ENCODE measurements around the gene ZC3H10.

DNA sequence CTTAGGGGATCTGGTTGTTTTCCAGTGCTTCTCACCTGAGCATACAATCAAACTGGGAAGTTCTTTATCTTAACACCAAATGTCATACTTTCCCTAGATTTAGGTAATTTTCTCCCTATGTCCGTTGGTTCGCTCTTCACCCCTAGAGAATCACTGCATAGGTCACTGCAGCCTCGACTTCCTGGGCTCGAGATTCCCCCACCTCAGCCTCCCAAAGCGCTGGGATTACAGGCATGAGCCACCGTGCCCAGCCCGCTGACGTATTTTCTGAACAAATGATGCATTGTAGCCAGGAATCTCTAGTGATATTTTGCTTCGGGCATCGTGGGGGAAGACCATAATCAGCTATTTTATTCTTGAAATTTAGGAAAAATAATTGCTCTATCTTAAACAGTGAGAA, 2.7 kb upstream of the ZC3H10 start:
- TF ChIP-seq CTCF (IDR thresholded peaks at IDR 0.05; ENCODE audit: low read depth, low read length, missing input control) (no peak), GABPA (IDR thresholded peaks at IDR 0.05 in 1 of 2, conservative IDR thresholded peaks at IDR 0.05 in 1 of 2) (no peak), FOXA1 (IDR thresholded peaks at IDR 0.05) (no peak), SP1 (IDR thresholded peaks at IDR 0.05) (no peak), TAF1 (conservative IDR thresholded peaks at IDR 0.05) (no peak), EGR1 (IDR thresholded peaks at IDR 0.05; ENCODE audit: low read depth in 2 of 2) (no peak), JUND (IDR thresholded peaks at IDR 0.05) (no peak), RAD21 (IDR thresholded peaks at IDR 0.05) (no peak), RXRA (IDR thresholded peaks at IDR 0.05) (no peak), MAX (IDR thresholded peaks at IDR 0.05) (no peak)
- TF ChIP-seq, protein P1, sequence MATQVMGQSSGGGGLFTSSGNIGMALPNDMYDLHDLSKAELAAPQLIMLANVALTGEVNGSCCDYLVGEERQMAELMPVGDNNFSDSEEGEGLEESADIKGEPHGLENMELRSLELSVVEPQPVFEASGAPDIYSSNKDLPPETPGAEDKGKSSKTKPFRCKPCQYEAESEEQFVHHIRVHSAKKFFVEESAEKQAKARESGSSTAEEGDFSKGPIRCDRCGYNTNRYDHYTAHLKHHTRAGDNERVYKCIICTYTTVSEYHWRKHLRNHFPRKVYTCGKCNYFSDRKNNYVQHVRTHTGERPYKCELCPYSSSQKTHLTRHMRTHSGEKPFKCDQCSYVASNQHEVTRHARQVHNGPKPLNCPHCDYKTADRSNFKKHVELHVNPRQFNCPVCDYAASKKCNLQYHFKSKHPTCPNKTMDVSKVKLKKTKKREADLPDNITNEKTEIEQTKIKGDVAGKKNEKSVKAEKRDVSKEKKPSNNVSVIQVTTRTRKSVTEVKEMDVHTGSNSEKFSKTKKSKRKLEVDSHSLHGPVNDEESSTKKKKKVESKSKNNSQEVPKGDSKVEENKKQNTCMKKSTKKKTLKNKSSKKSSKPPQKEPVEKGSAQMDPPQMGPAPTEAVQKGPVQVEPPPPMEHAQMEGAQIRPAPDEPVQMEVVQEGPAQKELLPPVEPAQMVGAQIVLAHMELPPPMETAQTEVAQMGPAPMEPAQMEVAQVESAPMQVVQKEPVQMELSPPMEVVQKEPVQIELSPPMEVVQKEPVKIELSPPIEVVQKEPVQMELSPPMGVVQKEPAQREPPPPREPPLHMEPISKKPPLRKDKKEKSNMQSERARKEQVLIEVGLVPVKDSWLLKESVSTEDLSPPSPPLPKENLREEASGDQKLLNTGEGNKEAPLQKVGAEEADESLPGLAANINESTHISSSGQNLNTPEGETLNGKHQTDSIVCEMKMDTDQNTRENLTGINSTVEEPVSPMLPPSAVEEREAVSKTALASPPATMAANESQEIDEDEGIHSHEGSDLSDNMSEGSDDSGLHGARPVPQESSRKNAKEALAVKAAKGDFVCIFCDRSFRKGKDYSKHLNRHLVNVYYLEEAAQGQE (IDR thresholded peaks at IDR 0.05), result no peak
- TF ChIP-seq, protein P2, sequence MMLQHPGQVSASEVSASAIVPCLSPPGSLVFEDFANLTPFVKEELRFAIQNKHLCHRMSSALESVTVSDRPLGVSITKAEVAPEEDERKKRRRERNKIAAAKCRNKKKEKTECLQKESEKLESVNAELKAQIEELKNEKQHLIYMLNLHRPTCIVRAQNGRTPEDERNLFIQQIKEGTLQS (IDR thresholded peaks at IDR 0.05), result no peak

Data from liver (tissue), 3 donors.